Suprapubic skin (tissue), 4 donors: ENCODE results near the gene SLC25A19.

Source experiments
- EP300 ChIP-seq: sonication (generic); formaldehyde crosslinking; IDR thresholded peaks from one replicate; pipeline ENCODE4 v1.6.1; 2017; ENCODE audit warnings: antibody characterized with exemption
- POLR2A ChIP-seq, 2 donors: fragments of 450-650 bp; IDR thresholded peaks; one replicate each; pipeline ENCODE4 v1.6.1; 2017; ENCODE audit warnings: antibody characterized with exemption in 2 of 2, mild to moderate bottlenecking in 2 of 2, moderate library complexity in 2 of 2
- POLR2AphosphoS5 ChIP-seq, 3 donors: sonication (generic); formaldehyde crosslinking; IDR thresholded peaks; one replicate each; pipeline ENCODE4 v1.6.1; 2017; ENCODE audit warnings: antibody characterized with exemption in 3 of 3
- TF ChIP-seq, protein P1 (sequence below), 2 donors: fragments of 200-600 bp in 1 of 2; fragments of 450-650 bp in 1 of 2; sonication (generic) in 1 of 2; IDR thresholded peaks; one replicate each; pipeline ENCODE4 v1.5.1; 2016 to 2019; ENCODE audit warnings: antibody characterized with exemption in 2 of 2, mild to moderate bottlenecking in 1 of 2, moderate library complexity in 1 of 2

DNA sequence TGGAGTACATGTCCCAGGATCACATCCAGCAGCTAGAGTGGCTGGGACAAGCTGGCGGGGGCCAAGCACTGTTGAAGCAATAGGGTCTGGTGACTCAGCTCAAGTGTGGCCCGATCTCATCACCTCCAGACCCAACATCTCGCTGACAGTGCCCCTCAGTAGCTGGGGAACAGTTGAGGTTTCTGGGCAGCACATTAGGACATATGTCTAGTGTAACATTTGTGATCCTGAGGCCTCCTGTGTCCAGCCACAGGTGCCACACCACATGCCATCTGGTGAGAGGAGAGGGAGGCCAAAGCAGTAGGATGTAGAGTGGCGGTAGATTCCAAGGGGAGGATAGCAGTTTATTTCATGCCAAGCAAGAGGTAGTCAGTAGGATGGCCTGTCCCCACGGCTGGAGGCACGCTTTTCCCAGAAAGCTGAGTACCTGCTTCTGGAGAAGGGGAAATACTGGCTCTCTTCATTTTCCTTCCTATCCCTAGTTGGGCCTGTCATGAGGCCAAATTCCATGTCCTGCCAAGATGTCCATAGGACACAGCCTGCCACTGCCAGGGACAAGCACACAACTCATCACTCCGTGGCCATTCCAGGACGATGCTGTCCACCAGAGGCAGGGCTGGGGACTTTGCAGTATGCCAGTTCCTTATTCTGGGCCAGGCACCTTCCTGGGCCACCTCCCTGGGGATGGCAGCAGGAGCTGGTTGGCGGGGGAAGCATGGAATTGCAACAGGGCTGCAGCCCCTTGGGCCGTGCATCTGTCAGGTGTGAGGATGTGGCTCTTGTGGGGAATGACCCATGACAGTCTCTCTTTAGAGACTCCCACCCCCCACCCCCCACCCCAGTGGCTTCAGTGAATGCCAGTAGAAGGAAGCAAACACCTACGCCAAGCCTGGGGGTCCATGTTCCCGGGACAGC is 51.9 kb downstream of the SLC25A19 start:
- TF ChIP-seq, protein P1, sequence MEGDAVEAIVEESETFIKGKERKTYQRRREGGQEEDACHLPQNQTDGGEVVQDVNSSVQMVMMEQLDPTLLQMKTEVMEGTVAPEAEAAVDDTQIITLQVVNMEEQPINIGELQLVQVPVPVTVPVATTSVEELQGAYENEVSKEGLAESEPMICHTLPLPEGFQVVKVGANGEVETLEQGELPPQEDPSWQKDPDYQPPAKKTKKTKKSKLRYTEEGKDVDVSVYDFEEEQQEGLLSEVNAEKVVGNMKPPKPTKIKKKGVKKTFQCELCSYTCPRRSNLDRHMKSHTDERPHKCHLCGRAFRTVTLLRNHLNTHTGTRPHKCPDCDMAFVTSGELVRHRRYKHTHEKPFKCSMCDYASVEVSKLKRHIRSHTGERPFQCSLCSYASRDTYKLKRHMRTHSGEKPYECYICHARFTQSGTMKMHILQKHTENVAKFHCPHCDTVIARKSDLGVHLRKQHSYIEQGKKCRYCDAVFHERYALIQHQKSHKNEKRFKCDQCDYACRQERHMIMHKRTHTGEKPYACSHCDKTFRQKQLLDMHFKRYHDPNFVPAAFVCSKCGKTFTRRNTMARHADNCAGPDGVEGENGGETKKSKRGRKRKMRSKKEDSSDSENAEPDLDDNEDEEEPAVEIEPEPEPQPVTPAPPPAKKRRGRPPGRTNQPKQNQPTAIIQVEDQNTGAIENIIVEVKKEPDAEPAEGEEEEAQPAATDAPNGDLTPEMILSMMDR (IDR thresholded peaks at IDR 0.05), result no peak
- no peak for TF ChIP-seq EP300
- no peak for TF ChIP-seq POLR2A (IDR thresholded peaks at IDR 0.05)
- no peak for TF ChIP-seq POLR2AphosphoS5 (IDR thresholded peaks at IDR 0.05)
